ENCODE results near the gene BBOX1.

DNA sequence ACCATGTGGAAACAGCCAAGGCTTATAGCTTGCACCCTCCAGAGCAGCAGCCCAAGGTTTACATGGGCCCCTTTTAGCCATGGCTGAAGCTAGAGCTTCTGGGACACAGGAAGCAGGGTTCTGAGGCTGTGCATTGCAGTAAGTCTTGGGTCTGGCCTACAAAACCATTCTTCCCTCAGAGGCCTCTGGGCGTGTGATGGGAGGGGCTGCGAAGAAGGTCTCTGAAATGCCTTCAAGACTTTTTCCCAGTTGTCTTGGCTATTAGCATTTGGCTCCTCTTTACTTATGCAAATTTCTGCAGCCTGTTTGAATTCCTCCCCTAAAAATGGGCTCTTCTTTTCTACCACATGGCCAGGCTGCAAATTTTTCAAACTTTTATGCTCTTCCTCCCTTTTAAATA is 109.5 kb downstream of the BBOX1 start:
- TF ChIP-seq, protein P1, sequence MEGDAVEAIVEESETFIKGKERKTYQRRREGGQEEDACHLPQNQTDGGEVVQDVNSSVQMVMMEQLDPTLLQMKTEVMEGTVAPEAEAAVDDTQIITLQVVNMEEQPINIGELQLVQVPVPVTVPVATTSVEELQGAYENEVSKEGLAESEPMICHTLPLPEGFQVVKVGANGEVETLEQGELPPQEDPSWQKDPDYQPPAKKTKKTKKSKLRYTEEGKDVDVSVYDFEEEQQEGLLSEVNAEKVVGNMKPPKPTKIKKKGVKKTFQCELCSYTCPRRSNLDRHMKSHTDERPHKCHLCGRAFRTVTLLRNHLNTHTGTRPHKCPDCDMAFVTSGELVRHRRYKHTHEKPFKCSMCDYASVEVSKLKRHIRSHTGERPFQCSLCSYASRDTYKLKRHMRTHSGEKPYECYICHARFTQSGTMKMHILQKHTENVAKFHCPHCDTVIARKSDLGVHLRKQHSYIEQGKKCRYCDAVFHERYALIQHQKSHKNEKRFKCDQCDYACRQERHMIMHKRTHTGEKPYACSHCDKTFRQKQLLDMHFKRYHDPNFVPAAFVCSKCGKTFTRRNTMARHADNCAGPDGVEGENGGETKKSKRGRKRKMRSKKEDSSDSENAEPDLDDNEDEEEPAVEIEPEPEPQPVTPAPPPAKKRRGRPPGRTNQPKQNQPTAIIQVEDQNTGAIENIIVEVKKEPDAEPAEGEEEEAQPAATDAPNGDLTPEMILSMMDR (conservative IDR thresholded peaks at IDR 0.05 in 1 of 2, IDR thresholded peaks at IDR 0.05 in 1 of 2; ENCODE audit: low read depth in 1 of 2, low read length in 2 of 2), result no peak
- TF ChIP-seq EZH2 (IDR thresholded peaks at IDR 0.05; ENCODE audit: low read length, missing control alignments), result no peak
